ENCODE results near the gene SERPINB12.

Gene SERPINB12

DNA sequence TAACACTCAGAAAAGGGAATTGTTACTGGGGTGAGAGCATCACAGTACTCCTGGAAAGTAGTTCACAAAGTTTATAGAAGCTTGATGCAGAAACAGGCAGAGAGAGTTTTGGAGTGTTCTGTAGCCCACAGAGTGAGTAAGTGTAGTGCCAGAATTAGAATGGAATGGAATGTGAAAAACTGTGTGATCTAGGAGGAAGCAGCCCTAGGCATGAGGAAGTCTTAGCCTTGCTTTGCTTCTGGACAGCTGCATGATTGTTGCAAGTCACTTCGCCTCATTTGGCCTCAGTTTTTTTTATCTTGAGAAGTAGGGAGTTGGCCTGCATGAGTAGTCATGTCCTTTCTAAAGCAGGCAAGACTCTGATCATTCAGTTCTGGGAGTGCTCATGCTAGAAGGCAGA, 10.9 kb downstream of the SERPINB12 start:
- TF ChIP-seq, protein P1, sequence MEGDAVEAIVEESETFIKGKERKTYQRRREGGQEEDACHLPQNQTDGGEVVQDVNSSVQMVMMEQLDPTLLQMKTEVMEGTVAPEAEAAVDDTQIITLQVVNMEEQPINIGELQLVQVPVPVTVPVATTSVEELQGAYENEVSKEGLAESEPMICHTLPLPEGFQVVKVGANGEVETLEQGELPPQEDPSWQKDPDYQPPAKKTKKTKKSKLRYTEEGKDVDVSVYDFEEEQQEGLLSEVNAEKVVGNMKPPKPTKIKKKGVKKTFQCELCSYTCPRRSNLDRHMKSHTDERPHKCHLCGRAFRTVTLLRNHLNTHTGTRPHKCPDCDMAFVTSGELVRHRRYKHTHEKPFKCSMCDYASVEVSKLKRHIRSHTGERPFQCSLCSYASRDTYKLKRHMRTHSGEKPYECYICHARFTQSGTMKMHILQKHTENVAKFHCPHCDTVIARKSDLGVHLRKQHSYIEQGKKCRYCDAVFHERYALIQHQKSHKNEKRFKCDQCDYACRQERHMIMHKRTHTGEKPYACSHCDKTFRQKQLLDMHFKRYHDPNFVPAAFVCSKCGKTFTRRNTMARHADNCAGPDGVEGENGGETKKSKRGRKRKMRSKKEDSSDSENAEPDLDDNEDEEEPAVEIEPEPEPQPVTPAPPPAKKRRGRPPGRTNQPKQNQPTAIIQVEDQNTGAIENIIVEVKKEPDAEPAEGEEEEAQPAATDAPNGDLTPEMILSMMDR (IDR thresholded peaks at IDR 0.05; ENCODE audit: unreplicated experiment in 3 of 3) = no peak
- peaks cover 22% of the 10 kb centered on the region for H3K4me1 Mint-ChIP-seq
- no peaks in the 10 kb centered on the region for H3K36me3 Mint-ChIP-seq (ENCODE audit: low read depth)
- H3K4me3 Mint-ChIP-seq = no peak overlapping the region
- H3K27me3 Mint-ChIP-seq (ENCODE audit: low read depth) = no peaks in the 10 kb centered on the region
- peak overlapping the region in 2 of 3 experiments; percentile 2 to 12 for H3K27ac Mint-ChIP-seq
- H3K9me3 Mint-ChIP-seq = no peaks in the 10 kb centered on the region

GRCh38 chr18:63559567-63560491, 17.7 kb downstream of the SERPINB12 start:
- Mint-ChIP-seq H3K27ac (no peak overlapping the region), H3K36me3 (ENCODE audit: low read depth) (no peaks in the 10 kb centered on the region), H3K27me3 (ENCODE audit: low read depth) (peaks cover 4% of the 10 kb centered on the region), H3K4me1 (no peaks in the 10 kb centered on the region), H3K4me3 (no peak overlapping the region), H3K9me3 (no peaks in the 10 kb centered on the region)
- TF ChIP-seq, protein P1 (IDR thresholded peaks at IDR 0.05; ENCODE audit: unreplicated experiment in 3 of 3) = no peak

- no peaks in the 10 kb centered on the region for H3K4me1 Mint-ChIP-seq
- no peaks in the 10 kb centered on the region for H3K9me3 Mint-ChIP-seq
- no peak overlapping the region for H3K4me3 Mint-ChIP-seq
- TF ChIP-seq, protein P1 (IDR thresholded peaks at IDR 0.05; ENCODE audit: unreplicated experiment in 3 of 3) = no peak
- H3K27ac Mint-ChIP-seq = no peak overlapping the region
- H3K27me3 Mint-ChIP-seq (ENCODE audit: low read depth) = peaks cover 4% of the 10 kb centered on the region
- H3K36me3 Mint-ChIP-seq (ENCODE audit: low read depth) = no peaks in the 10 kb centered on the region
These were observed 20.1 kb downstream of the SERPINB12 start for GRCh38 chr18:63562284-63562683.

- Mint-ChIP-seq H3K4me3 (no peak overlapping the region), H3K27me3 (ENCODE audit: low read depth) (peaks cover under 1% of the 10 kb centered on the region), H3K9me3 (no peaks in the 10 kb centered on the region), H3K36me3 (ENCODE audit: low read depth) (no peaks in the 10 kb centered on the region), H3K27ac (no peak overlapping the region), H3K4me1 (no peaks in the 10 kb centered on the region)
- TF ChIP-seq, protein P1 (IDR thresholded peaks at IDR 0.05; ENCODE audit: unreplicated experiment in 3 of 3) = no peak
These were observed 21.9 kb downstream of the SERPINB12 start for GRCh38 chr18:63564021-63564420.

- TF ChIP-seq, protein P1 (IDR thresholded peaks at IDR 0.05; ENCODE audit: unreplicated experiment in 3 of 3) = no peak
- Mint-ChIP-seq H3K4me3 (no peak overlapping the region), H3K9me3 (no peaks in the 10 kb centered on the region), H3K27ac (no peak overlapping the region), H3K27me3 (ENCODE audit: low read depth) (no peaks in the 10 kb centered on the region), H3K36me3 (ENCODE audit: low read depth) (no peaks in the 10 kb centered on the region), H3K4me1 (no peaks in the 10 kb centered on the region)
These were observed 22.4 kb downstream of the SERPINB12 start for GRCh38 chr18:63564561-63564960.

DNA sequence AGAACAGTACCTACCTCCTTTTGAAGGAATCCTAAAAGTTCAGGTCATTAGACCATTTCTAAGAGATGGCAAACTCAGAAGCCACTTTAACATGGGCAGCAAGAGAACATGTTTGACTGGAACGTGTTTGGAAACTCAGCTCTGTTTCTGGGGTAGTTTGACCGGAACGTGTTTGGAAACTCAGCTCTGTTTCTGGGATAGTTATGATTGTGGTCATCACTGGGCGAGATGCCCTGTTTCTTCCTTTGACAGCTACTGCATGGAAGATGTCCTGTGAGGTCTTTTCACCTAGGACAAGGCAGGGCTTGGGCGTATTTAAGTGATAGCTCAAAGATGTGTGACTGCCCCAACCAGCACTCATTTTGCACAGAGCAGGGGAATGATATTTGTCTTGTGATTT, 25.1 kb downstream of the SERPINB12 start:
- Mint-ChIP-seq H3K4me1 (peaks cover 9% of the 10 kb centered on the region), H3K27me3 (ENCODE audit: low read depth) (no peaks in the 10 kb centered on the region), H3K9me3 (no peaks in the 10 kb centered on the region), H3K27ac (no peak overlapping the region), H3K36me3 (ENCODE audit: low read depth) (no peaks in the 10 kb centered on the region), H3K4me3 (no peak overlapping the region)
- TF ChIP-seq, protein P1 (IDR thresholded peaks at IDR 0.05; ENCODE audit: unreplicated experiment in 3 of 3) = no peak
